GM12891 (cell line): ENCODE data around the gene RNLS.

ENCODE experiments used
- POLR2A ChIP-seq: IDR thresholded peaks from 2 replicates; pipeline ENCODE4 v1.6.1; 2011; ENCODE audit warnings: low read depth, low read length, control low read depth
- TAF1 ChIP-seq: IDR thresholded peaks from 2 replicates; pipeline ENCODE4 v1.6.1; 2011; ENCODE audit warnings: low read depth, low read length, control low read depth

DNA sequence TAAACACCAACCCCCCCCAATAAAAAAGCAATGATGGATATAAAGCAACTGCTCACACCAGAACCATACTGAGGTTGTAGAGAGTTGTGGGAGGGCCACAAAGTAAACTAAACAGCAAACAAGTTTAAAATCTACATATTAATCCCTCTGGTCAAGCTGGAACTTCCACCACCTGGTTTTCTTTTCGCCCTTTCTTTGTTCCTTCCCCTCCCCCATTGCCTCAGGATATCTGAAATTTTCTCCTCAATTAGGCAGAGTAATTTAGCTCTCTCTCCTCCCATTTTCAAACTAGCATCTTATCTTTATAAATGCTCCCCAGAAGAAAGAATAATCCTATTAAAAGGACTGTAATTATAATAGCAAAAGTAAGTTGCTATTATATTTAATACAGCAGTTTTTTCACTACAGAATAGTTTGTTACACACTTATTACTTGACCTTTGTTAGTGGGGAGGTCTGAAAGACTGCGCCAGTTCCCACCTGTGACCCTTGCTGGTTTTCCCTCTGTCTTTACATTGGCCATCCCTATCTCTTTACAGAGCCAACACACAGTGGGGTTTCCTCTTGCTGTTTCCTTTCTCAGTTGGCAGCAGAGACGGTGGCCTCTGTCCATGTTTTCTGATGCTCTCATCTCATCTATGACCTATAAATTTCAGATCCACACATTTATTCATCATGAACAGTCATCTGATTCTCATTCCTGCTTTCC is 235.4 kb downstream of the RNLS start:
- TF ChIP-seq POLR2A (no peak), TAF1 (no peak)
